NB4 (cell line): ENCODE results near the gene COL23A1.

Experiments used
- CTCF ChIP-seq: IDR thresholded peaks from one replicate; pipeline ENCODE4 v1.5.1; 2012; ENCODE audit warnings: low read depth, low read length
- MAX ChIP-seq: IDR thresholded peaks from 2 replicates; pipeline ENCODE4 v1.6.1; 2011; ENCODE audit warnings: low read depth, low read length
- POLR2A ChIP-seq: IDR thresholded peaks from 2 replicates; pipeline ENCODE4 v1.6.1; 2011; ENCODE audit warnings: mild to moderate bottlenecking; ENCODE audit not compliant: insufficient read length; ENCODE audit errors: extremely low read depth

- TF ChIP-seq CTCF (no peak), POLR2A (no peak), MAX (peak; percentile 87)
Observed at GRCh38 chr5:178442405-178443257, 147.6 kb downstream of the COL23A1 start.
